Medulla oblongata (tissue), 1 donor: Measurements from ENCODE around the gene ZNF699.
A peak's percentile ranks its signal among the peaks of the same experiment; 100 is the strongest.
"Not testable (repeated sequence)": the region's sequence is repeated elsewhere in the genome, so short reads cannot be mapped to it uniquely, and the experiment has no call there.

Experiments
- DNase-seq: peaks from one replicate; pipeline ENCODE4 v3.0.0-alpha.2; 2015; ENCODE audit errors: extremely low spot score

ZNF699 gene

DNA sequence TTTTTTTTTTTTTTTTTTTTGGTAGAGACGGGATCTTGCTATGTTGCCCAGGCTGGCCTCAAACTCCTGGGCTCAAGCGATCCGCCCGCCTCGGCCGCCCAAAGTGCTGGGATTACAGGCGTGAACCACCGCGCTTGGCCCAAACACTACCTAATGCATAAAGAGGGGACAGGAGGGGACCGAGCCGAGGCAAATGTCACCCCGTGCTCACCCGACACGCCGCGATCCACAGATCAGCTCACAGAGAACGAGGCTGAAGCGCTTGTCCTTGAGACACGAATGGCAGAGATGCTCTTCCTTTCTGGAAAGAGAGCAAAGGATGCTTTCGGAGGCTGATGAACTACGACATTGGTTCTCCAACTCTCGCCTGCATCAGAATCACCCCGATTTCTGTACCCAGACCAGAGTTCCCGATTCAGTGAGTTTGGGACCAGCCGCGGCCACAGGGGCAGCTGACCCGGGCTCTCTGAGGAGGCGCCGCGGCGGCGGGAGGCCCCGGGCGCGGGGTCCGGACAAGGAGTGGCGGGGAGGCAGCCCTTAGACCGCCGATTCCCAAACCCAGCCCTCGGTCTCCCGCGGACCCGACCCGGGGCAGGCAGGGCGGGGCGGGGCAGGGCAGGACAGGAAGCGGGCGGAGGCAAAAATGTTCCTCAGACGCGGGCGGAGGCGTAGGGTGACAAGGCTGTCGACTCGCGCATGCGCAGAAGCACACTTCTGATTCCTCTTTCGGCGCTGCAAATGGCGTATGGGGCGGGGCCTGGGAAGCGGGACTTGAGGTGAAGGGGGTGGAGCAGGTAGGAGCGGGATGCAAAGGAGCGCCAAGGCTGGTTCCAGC lies at the start of gene ZNF699:
Gene ZNF699, minus strand, starts transcription at position 700 of the 835 bp plus-strand sequence. CDS start 4,719 bp downstream, outside the sequence.
- DNase-seq: peak; percentile 99

DNA sequence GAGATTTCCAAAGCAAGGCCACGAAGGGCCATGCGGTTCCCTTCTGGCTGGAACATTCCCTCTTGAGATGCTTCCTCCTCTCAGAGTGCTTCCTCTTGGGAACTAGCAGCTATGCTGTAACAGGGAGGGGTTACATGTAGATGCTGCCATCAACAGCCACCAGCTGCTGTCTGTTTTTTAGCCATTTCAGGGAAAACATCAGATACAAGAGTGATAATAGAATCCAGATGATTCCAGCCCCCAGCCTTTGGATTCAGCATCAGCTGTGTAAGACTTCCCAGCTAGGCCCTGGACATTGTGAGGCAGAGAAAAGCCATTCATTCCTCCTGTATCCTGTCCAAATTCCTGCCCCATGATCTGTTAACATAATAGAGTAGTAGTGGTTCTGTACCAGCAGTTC lies 45.0 kb upstream of the ZNF699 start:
- no peak for DNase-seq

GRCh38 chr19:9353011-9353410 lies 43.4 kb upstream of the ZNF699 start:
- no peak for DNase-seq

DNA sequence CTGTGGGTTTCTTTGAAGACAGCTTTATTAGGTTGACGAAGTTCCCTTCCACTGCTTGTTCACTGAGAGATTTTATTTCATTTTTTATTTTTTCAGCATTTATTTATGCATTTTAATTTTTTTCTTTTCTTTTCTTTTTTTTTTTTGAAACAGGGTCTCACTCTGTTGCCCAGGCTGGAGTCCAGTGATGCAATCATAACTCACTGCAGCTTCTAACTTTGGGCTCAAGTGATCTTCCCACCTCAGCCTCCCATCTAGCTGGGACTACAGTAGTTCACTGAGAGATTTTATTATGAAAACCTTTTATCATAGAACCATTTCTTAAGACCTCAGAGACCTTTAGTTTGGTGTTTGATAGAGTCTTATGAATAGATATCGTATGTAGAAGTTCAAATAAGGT lies 42.9 kb upstream of the ZNF699 start:
- DNase-seq: no peak

GRCh38 chr19:9348671-9349070 lies 39.0 kb upstream of the ZNF699 start:
- DNase-seq: no peak

DNA sequence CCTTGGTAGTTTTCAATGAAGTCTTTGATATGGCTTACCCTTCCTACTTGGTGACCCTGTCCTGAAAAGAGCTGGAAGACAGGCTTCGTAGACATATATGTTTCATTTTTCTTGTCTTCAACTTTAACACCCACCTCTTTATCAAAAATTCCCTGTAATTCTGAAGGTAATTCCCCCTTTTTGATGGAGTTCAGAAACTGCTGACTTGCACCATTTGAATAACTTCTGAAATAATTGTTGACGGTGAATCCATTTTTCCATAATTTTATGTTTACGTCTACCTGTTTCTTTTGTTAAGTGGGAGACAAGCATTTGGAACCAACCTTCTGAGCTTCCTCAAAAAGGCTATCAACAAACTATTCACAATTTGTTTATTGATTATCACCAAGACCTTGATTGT lies 38.6 kb upstream of the ZNF699 start:
- no peak for DNase-seq

DNA sequence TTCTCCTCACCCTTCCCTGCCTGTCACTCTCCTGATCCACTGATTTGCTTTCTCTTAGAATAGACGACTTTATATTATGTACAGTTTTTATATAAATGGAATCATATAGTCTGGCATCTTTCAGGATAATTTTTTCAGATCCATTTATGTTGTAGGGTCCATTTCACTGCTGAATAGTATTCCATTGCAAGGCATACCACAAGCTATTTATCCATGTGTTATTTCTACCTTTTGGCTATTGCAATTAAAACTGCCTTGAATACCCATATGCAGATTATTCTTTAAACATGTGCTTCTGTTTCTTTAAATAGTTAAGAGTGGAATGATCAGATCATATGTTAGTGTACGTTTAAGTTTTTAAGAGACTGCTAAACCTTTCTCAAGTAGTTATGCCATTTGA lies 35.4 kb upstream of the ZNF699 start:
- DNase-seq: no peak

GRCh38 chr19:9342610-9343304 lies 33.1 kb upstream of the ZNF699 start:
- DNase-seq: no peak

DNA sequence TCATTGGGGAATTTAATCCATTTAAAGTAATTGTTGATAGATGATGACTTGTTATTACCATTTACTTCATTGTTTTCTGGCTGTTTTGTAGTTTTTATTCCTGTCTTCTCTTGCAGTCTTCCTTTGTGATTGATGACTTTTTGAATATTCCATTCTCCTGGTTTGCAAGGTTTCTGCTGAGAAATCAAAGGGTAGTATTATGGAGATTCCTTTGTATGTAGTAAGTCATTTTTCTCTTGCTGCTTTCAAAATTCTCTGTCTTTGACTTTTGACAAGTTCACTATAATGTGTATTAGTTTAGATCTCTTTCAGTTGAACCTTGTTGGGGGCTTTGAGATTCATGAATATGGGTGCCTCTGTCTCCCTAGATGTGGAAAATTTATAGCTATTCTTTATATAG lies 20.4 kb upstream of the ZNF699 start:
- no peak for DNase-seq

DNA sequence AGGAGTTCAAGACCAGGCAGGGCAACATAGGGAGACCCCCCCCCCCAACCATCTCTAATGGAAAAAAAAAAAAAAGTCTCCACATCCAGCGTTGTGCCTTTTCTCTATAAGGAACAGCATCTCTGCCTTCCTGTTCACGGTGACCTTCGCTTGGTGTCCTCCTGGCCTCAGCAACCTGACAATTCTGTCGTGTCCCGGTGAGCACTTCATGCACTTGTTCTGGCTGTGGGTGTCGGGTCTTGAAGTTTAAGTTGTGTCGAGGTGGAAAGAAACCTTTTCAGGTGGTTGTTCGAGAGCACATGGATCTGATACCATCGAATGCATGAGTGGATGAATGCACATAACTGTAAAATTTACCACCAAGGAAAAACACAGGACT lies 14.9 kb upstream of the ZNF699 start:
- DNase-seq: no peak

DNA sequence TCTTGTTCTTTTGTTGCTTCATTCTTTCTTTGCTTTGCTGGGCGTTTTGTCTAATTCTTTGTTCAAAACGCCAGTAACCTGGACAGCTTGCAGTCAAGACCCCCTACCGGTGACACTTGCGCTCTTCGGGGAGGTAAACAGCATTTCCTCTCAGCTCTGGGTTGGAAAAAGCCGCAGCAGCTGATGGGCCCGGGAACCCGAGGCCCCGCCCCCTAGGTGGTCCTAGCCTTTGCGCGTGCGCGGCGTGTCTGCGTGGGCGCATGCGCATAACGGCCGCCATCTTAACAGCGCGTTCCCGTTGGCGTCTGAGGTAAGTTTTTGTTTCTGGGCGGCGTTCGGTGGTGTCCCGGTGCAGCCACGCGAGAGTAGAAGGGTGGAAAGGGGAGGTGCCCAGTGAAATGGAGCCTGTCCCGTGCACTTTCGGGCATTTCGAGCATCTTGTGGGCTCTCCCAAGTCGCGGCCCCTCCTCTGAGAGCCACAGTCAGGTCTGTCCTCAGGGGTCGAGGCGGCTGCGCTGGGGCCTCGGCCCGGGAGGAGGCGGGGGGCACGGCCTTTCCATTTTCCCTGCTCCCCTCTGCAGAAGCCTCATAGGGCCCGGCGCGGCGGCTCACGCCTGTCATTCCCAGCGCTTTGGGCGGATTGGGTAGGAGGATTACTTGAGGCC lies 14.4 kb upstream of the ZNF699 start, which contains the start of gene ZNF559:
Gene ZNF559, plus strand, starts transcription at position 261 of the 665 bp plus-strand sequence. CDS start 14,371 bp downstream, outside the sequence.
- DNase-seq: peak; percentile 93

GRCh38 chr19:9323557-9323918 lies 13.9 kb upstream of the ZNF699 start:
- peak; percentile 87 for DNase-seq

DNA sequence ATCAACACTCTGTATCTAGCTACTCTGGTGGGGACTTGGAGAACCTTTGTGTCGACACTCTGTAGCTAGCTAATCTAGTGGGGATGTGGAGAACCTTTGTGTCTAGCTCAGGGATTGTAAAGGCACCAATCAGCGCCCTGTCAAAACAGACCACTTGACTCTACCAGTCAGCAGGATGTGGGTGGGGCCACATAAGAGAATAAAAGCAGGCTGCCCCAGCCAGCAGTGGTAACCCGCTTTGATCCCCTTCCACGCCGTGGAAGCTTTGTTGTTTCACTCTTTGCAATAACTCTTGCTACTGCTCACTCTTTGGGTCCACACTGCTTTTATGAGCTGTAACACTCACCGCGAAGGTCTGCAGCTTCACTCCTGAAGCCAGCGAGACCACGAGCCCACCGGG lies 12.6 kb upstream of the ZNF699 start:
- not testable (repeated sequence) for DNase-seq

DNA sequence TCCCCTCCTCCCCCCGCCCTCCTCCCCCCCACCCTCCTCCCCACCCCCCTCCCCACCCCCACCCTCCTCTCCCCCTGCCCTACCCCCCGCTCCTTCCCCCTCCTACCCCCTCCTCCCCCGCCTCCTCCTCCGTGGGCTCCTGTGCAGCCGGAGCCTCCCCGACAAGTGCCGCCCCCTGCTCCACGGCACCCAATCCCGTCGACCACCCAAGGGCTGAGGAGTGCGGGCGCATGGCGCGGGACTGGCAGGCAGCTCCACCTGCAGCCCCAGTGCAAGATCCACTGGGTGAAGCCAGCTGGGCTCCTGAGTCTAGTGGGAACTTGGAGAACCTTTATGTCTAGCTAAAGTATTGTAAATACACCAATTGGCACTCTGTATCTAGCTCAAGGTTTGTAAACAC lies 12.1 kb upstream of the ZNF699 start:
- not testable (repeated sequence) for DNase-seq

DNA sequence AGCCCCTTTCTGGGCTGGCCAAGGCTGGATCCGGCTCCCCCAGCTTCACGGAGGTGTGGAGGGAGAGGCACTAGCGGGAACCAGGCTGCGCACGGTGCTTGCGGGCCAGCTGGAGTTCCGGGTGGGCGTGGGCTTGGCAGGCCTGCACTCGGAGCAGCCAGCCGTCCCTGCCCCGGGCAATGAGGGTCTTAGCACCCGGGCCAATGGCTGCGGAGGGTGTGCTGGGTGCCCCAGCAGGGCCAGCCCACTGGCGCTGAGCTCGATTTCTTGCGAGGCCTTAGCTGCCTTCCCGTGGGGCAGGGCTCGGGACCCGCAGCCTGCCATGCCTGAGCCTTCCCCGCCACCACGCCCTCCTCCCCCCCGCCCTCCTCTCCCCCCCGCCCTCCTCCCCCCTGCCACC lies 11.7 kb upstream of the ZNF699 start:
- DNase-seq: no peak

GRCh38 chr19:9313756-9314155 lies 4.1 kb upstream of the ZNF699 start:
- no peak for DNase-seq

DNA sequence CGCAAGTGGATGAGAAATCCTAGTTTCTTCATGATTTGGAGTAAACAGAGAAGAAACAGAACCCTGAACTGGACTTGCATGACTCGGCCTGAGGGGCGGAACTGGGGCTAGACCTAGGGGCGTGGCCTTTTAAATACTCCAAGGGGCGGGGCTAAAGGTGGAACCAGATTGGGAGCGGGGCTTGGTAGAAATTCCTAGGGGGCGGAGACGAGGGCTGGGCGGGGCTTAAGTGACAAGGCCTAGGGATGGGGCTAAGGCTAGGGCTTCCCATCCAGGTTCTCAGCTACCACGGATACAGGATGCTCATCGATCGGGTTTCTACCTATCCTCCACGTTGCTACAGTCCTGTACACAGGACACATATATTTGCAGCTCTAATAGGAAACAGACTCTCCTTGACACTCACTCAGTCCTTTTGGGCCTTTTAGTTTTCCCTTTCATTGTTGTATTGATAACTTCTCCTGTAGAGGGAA lies 372 bp upstream of the ZNF699 start:
- no peak for DNase-seq

- no peak for DNase-seq
Measured at GRCh38 chr19:9308091-9308770, 1.4 kb downstream of the ZNF699 start.

- no peak for DNase-seq
Measured at GRCh38 chr19:9306443-9306842, 3.2 kb downstream of the ZNF699 start.

DNA sequence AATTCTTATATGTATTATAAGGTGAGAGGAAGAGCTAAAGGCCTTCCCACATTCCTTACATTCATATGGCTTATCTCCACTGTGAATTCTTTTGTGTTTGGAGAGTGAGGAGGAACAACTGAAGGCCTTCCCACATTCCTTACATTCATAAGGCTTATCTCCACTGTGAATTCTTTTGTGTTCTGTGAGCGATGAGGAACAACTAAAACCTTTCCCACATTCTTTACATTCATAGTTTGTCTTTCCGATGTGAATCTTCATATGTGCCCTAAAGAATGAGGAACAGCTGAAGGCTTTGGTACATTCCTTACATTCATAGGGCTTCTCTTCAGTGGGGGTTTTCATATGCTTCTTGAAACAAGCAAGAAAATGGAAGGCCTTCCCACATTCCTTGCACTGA lies 13.3 kb downstream of the ZNF699 start:
- DNase-seq: no peak

DNA sequence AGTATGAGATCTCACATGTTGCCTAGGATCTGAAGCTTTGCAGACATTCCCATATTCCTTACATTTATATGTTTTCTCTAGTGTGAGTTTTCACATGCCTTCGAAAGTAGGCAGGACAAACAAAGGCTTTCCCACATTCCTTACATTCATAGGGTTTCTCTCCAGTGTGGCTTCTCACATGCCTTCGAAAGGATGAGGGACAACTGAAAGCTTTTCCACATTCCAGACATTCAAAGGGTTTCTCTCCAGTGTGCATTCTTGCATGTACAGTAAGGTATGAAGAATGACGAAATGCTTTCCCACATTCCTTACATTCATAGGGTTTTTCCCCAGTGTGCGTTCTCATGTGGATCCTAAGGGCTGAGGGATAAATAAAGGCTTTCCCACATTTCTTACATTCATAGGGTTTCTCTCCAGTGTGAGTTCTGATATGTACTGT lies 14.2 kb downstream of the ZNF699 start:
- DNase-seq: no peak
